Activated T-cell treated with anti-CD3 and anti-CD28 coated beads, Interleukin-2, amount 50 U/mL, for 4 hours (primary cell): ENCODE data around the gene GALNT10. TPM values are rescaled to one million over a fixed set of nuclear protein-coding genes. Genes with fewer than 3 reads are reported as not detected.
A peak's percentile ranks its signal among the peaks of the same experiment; 100 is the strongest.

Experiments
- ATAC-seq, 2 donors: fragments of 200-7000 bp; cut with Tn5 transposase; one replicate each; pipeline ENCODE4 v1.10.0; 2021
- DNase-seq: peaks from one replicate; pipeline ENCODE4 v3.0.0-alpha.2; 2020
- H3K27me3 Mint-ChIP-seq: one replicate; pipeline ENCODE4 v1.8.0; 2021; ENCODE audit warnings: low read depth, mixed read lengths
- H3K36me3 Mint-ChIP-seq: one replicate; pipeline ENCODE4 v1.8.0; 2022; ENCODE audit warnings: mixed read lengths; ENCODE audit not compliant: insufficient read depth
- H3K4me1 Mint-ChIP-seq: one replicate; pipeline ENCODE4 v1.8.0; 2021; ENCODE audit warnings: low read depth, mixed read lengths
- H3K4me3 Mint-ChIP-seq: one replicate; pipeline ENCODE4 v1.8.0; 2021; ENCODE audit warnings: mild to moderate bottlenecking, moderate library complexity, mixed read lengths
- H3K9me3 Mint-ChIP-seq: one replicate; pipeline ENCODE4 v1.8.0; 2021; ENCODE audit warnings: mixed read lengths
- total RNA-seq, 3 donors: library from RNA; stranded (reverse); gene quantifications; one replicate each; pipeline ENCODE4 v1.2.1, GENCODE V29; 2021

Gene GALNT10
- total RNA-seq, 3 donors from 2014 or later = 26.8 to 34.8 (median 34.6) TPM

DNA sequence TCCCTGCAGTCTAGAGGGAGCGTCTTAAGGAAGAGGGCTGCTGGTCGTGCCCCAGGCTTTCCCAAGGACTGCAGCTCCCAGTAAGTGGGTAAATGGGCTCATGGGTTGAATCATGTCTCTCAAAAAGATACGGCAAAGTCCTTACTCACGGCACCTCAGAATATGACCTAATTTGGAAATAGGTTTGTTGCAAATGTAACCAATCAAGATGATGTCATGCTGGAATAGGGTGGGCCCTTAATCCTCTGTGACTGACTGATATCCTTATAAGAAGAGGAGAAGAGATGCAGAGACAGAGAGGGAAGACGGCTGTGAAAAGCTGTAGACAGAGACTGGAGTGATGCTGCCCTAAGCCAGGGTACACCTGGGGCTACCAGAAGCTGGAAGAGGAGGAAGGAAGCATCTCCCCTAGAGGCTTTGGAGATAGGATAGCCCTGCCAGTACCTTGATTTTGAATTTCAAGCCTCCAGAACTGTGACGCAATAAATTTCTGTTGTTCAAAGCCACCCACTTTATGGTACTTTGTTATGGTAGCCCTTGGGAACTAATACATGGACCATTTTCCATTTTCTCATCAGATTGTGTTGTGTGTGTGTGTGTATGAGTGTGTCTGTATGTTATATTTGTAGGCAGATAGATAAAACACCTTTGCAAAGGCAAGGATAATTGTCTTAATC, 15.0 kb downstream of the GALNT10 start:
- Mint-ChIP-seq H3K27me3 (no peaks in the 10 kb centered on the region), H3K4me3 (no peak overlapping the region), H3K4me1 (peaks cover 37% of the 10 kb centered on the region), H3K9me3 (no peaks in the 10 kb centered on the region), H3K36me3 (peaks cover 38% of the 10 kb centered on the region)
- ATAC-seq = no peak
- DNase-seq = no peak

DNA sequence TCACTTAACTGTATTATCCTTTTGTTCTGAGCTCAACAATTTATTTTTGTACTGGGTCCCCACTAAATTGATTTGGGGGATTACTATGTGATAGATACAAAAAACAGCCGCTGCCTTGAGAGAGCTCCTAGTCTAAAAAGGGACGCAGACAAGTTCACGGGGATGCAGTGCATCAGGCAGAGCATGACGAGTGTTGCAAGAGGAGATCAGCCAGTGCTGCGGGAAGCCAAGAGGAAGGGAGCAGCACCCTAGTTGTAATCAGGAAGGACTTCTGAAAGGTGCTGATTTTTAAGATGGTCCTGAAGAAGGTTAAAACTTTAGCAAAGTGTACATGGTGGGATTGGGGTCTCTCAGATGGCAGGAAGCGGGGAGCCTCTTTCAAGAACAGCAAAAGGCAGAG, 15.8 kb downstream of the GALNT10 start:
- Mint-ChIP-seq H3K4me3 (no peak overlapping the region), H3K36me3 (peaks cover 40% of the 10 kb centered on the region)

GRCh38 chr5:154207204-154207603, 16.7 kb downstream of the GALNT10 start:
- DNase-seq = no peak
- H3K27me3 Mint-ChIP-seq = no peaks in the 10 kb centered on the region

More for the DNA sequence above, 15.8 kb downstream of the GALNT10 start:
- Mint-ChIP-seq H3K27me3 (no peaks in the 10 kb centered on the region), H3K9me3 (no peaks in the 10 kb centered on the region), H3K4me1 (peaks cover 36% of the 10 kb centered on the region)
- ATAC-seq (no peak), DNase-seq (no peak)

GRCh38 chr5:154209591-154210081, 19.1 kb downstream of the GALNT10 start:
- Mint-ChIP-seq H3K9me3 (no peaks in the 10 kb centered on the region), H3K36me3 (peaks cover 36% of the 10 kb centered on the region), H3K4me3 (no peak overlapping the region), H3K27me3 (no peaks in the 10 kb centered on the region), H3K4me1 (peaks cover 26% of the 10 kb centered on the region)
- no peak for DNase-seq
- no peak for ATAC-seq

More at GRCh38 chr5:154207204-154207603, 16.7 kb downstream of the GALNT10 start:
- ATAC-seq = no peak
- Mint-ChIP-seq H3K9me3 (no peaks in the 10 kb centered on the region), H3K4me3 (no peak overlapping the region), H3K4me1 (peaks cover 32% of the 10 kb centered on the region), H3K36me3 (peaks cover 46% of the 10 kb centered on the region)

GRCh38 chr5:154210163-154210562, 19.6 kb downstream of the GALNT10 start:
- ATAC-seq = no peak
- no peak overlapping the region for H3K4me3 Mint-ChIP-seq
- H3K4me1 Mint-ChIP-seq = peaks cover 30% of the 10 kb centered on the region
- DNase-seq = no peak
- no peaks in the 10 kb centered on the region for H3K9me3 Mint-ChIP-seq
- H3K36me3 Mint-ChIP-seq = peaks cover 35% of the 10 kb centered on the region
- H3K27me3 Mint-ChIP-seq = no peaks in the 10 kb centered on the region

DNA sequence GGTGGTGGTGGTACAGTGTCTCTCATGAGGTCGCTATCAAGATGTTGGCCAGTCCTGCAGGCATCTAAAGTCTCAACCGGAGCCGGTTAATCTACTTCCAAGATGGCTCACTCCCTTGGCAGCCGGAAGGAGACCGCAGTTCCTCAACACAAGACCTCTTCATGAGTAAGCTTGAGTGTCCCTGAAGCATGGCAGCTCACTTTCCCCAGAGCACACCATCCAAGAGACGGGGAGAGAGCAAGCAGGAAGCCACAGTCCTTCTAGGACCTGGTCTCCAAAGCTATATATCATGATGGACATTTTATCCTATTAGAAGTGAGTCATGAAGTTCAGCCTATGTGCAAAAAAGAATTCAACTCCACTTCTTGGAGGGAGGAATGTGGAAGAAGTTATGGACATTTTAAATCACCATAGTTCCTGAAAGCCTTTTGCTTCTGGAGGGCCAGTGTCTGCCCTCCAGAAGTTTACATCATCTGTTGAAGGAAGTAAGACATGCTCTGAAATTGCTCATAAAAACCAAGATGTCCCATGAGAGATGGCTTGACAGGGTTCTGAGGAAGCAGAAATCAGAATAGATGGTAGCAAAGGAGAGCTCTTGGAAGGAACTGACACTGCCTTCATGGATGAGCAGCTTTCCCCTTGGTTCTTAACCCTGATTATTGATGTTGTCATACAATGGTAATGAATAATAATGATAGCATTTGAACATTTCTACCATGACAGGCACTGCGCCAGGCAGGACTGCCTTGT, 21.3 kb downstream of the GALNT10 start:
- H3K36me3 Mint-ChIP-seq = peaks cover 30% of the 10 kb centered on the region
- DNase-seq = no peak
- H3K4me1 Mint-ChIP-seq = peaks cover 39% of the 10 kb centered on the region
- ATAC-seq = no peak
- no peak overlapping the region for H3K4me3 Mint-ChIP-seq
- no peaks in the 10 kb centered on the region for H3K27me3 Mint-ChIP-seq
- H3K9me3 Mint-ChIP-seq = no peaks in the 10 kb centered on the region

DNA sequence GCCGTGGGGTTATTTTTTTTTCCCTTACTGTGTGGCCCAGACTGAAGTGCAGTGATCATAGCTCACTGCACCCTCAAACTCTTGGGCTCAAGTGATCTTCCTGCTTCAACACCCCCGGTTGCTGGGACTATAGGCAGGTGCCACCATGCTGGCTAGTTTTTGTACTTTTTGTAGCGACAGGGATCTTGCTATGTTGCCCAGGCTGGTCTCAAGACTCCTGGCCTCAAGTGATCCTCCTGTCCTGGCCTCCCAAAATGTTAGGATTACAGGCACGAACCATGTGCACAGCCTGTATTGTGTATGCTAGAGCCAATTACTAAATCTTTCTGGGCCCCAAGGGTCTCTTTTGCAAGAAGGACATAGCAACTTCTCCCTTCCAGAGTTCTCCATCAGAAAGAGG, 23.1 kb downstream of the GALNT10 start:
- Mint-ChIP-seq H3K27me3 (no peaks in the 10 kb centered on the region), H3K36me3 (peaks cover 25% of the 10 kb centered on the region), H3K4me3 (no peak overlapping the region), H3K4me1 (peaks cover 51% of the 10 kb centered on the region), H3K9me3 (no peaks in the 10 kb centered on the region)
- ATAC-seq (no peak), DNase-seq (no peak)

GRCh38 chr5:154214371-154215106, 24.0 kb downstream of the GALNT10 start:
- Mint-ChIP-seq H3K36me3 (peaks cover 25% of the 10 kb centered on the region), H3K27me3 (no peaks in the 10 kb centered on the region), H3K4me3 (peak overlapping the region; percentile 22), H3K9me3 (no peaks in the 10 kb centered on the region), H3K4me1 (peaks cover 57% of the 10 kb centered on the region)
- DNase-seq = no peak
- ATAC-seq = peak; percentile 93 to 95

- peaks cover 65% of the 10 kb centered on the region for H3K4me1 Mint-ChIP-seq
- peaks cover 24% of the 10 kb centered on the region for H3K36me3 Mint-ChIP-seq
- no peak for DNase-seq
- no peaks in the 10 kb centered on the region for H3K27me3 Mint-ChIP-seq
- ATAC-seq = no peak
- no peak overlapping the region for H3K4me3 Mint-ChIP-seq
- H3K9me3 Mint-ChIP-seq = no peaks in the 10 kb centered on the region
These were observed 25.2 kb downstream of the GALNT10 start for GRCh38 chr5:154215571-154216325.

- Mint-ChIP-seq H3K9me3 (no peaks in the 10 kb centered on the region), H3K27me3 (no peaks in the 10 kb centered on the region), H3K36me3 (peaks cover 17% of the 10 kb centered on the region), H3K4me3 (no peak overlapping the region), H3K4me1 (peaks cover 74% of the 10 kb centered on the region)
- ATAC-seq (no peak), DNase-seq (no peak)
These were observed 26.9 kb downstream of the GALNT10 start for GRCh38 chr5:154217462-154217861.

DNA sequence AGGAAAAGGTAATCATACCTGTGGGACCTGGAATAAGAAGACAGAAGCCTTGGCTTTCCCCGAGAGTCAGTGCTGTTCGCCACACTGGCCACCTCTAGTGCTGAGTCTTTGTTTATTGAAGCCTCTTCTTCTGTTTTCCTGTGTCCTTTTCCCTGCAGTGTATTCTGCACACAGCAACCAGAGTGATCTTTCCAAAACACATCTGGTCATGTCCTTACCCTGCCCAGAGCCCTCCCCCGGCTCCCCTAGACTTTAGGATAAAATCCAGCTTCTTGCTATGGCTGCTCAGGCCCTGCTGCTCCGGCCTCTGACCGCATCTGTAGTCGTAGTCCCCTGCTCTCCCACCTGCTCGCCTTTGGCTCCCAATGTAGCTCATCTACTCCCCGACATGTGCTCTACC, 28.3 kb downstream of the GALNT10 start:
- DNase-seq (no peak), ATAC-seq (no peak)
- Mint-ChIP-seq H3K27me3 (no peaks in the 10 kb centered on the region), H3K36me3 (peaks cover 17% of the 10 kb centered on the region), H3K4me1 (peaks cover 73% of the 10 kb centered on the region), H3K4me3 (no peak overlapping the region), H3K9me3 (no peaks in the 10 kb centered on the region)

GRCh38 chr5:154220625-154221024, 30.1 kb downstream of the GALNT10 start:
- DNase-seq (no peak), ATAC-seq (no peak)
- H3K27me3 Mint-ChIP-seq = no peaks in the 10 kb centered on the region
- peaks cover 15% of the 10 kb centered on the region for H3K36me3 Mint-ChIP-seq
- no peak overlapping the region for H3K4me3 Mint-ChIP-seq
- no peaks in the 10 kb centered on the region for H3K9me3 Mint-ChIP-seq
- peaks cover 55% of the 10 kb centered on the region for H3K4me1 Mint-ChIP-seq

DNA sequence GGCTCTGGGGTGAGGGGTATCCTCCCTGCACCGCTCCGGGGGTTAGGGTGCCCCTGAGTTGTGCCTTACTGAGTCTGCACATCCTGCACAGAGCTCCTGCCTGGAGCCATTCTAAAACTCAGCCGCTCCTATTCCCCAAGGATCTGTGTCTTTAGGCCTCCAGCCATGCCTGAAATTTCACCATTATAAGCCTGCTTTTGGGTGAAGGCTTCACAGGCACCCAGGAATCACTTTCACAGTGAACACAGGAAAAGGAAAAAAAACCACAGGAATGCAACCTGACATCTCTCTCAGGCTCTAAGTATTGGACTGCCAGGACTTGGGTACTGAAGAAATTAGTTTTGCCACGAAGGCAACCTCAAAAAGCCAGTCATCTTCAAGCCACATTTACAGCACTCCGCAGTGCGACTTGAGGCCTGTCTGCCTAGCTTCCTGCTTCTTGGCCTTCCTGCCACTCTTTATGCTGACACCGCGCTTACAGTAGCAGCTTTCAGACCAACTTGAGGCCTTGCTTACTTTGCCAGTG, 30.9 kb downstream of the GALNT10 start:
- Mint-ChIP-seq H3K4me1 (peaks cover 51% of the 10 kb centered on the region), H3K4me3 (peak overlapping the region; percentile 16), H3K9me3 (no peaks in the 10 kb centered on the region), H3K27me3 (no peaks in the 10 kb centered on the region), H3K36me3 (peaks cover 18% of the 10 kb centered on the region)
- ATAC-seq (peak; percentile 88 to 96), DNase-seq (peak; percentile 39)

DNA sequence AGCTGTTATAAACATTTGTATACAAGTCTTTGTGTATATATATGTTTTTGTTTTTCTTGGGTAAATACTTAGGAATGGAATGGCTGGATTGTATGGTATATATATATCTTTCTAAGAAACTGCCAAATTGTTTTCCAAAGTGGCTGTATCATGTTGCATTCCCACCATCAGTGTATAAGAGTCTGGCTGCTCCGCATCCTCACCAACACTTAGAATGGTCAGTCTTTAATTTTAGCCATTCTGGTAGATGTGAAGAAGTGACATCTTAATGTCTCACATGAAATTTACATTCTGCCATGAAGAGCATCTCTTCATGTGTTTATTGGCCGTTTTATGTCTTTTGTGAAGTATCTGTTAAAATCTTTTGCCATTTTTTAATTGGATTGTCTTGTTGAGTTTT, 31.9 kb downstream of the GALNT10 start:
- Mint-ChIP-seq H3K4me1 (peaks cover 41% of the 10 kb centered on the region), H3K36me3 (peaks cover 20% of the 10 kb centered on the region), H3K27me3 (no peaks in the 10 kb centered on the region), H3K4me3 (no peak overlapping the region), H3K9me3 (peaks cover 4% of the 10 kb centered on the region)
- DNase-seq = no peak
- no peak for ATAC-seq
